Measurements from ENCODE around the gene PRKAB1. TPM values are rescaled to one million over a fixed set of nuclear protein-coding genes. Genes with fewer than 3 reads are reported as not detected.

PRKAB1 gene
- total RNA-seq, 1 experiment from 2014 or later = 42.2 TPM

DNA sequence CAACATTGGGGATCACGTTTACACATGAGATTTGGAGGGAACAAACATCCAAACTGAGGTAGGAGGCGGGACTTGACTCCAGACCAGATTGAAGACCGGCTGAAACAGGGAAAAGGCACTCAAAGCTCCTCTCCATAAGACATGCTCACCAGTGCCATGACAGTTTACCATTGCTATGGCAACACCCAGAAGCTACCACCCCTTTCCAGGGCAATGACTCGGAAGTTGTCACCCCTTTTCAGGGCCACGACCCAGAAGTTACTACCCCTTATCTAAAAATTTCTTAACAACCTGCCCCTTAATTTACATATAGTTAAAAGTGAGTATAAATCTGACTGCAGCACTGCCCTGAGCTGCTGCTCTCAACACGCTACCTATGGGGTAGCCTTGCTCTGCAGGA lies 40.2 kb upstream of the PRKAB1 start:
- Mint-ChIP-seq H3K4me1 (no peaks in the 10 kb centered on the region), H3K36me3 (ENCODE audit: insufficient read depth in 1 of 3, low read depth in 3 of 3) (no peaks in the 10 kb centered on the region), H3K27me3 (ENCODE audit: low read depth) (peaks cover 14% of the 10 kb centered on the region), H3K4me3 (no peak overlapping the region), H3K9me3 (no peaks in the 10 kb centered on the region), H3K27ac (no peak overlapping the region)
- H2BK15ac ChIP-seq (ENCODE audit: low read depth, low read length) = no peak overlapping the region
- no peak overlapping the region for H3K9ac ChIP-seq (ENCODE audit: extremely low read depth, insufficient read length, low read length)
- no peak overlapping the region for H2AFZ ChIP-seq (ENCODE audit: low read length)
- H3K27ac ChIP-seq (ENCODE audit: insufficient read length, low read depth, low read length) = no peak overlapping the region
- DNase-seq = no peak
- H3K4ac ChIP-seq (ENCODE audit: low read depth, low read length) = no peak overlapping the region
- no peak overlapping the region for H3K14ac ChIP-seq (ENCODE audit: insufficient read depth, low read length)
- TF ChIP-seq, protein P1, sequence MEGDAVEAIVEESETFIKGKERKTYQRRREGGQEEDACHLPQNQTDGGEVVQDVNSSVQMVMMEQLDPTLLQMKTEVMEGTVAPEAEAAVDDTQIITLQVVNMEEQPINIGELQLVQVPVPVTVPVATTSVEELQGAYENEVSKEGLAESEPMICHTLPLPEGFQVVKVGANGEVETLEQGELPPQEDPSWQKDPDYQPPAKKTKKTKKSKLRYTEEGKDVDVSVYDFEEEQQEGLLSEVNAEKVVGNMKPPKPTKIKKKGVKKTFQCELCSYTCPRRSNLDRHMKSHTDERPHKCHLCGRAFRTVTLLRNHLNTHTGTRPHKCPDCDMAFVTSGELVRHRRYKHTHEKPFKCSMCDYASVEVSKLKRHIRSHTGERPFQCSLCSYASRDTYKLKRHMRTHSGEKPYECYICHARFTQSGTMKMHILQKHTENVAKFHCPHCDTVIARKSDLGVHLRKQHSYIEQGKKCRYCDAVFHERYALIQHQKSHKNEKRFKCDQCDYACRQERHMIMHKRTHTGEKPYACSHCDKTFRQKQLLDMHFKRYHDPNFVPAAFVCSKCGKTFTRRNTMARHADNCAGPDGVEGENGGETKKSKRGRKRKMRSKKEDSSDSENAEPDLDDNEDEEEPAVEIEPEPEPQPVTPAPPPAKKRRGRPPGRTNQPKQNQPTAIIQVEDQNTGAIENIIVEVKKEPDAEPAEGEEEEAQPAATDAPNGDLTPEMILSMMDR (conservative IDR thresholded peaks at IDR 0.05) = no peak
- no peak overlapping the region for H4K91ac ChIP-seq (ENCODE audit: insufficient read length, low read depth, low read length)
- H3K27me3 ChIP-seq (ENCODE audit: insufficient read depth, low read length) = no peaks in the 10 kb centered on the region
- no peaks in the 10 kb centered on the region for H3K4me1 ChIP-seq (ENCODE audit: insufficient read depth, low read length)
- no peak overlapping the region for H2BK120ac ChIP-seq (ENCODE audit: low read depth, low read length, poor library complexity, severe bottlenecking)
- H3K79me2 ChIP-seq (ENCODE audit: insufficient read depth, low read length) = no peaks in the 10 kb centered on the region
- no peak overlapping the region for H4K8ac ChIP-seq (replicated peaks; ENCODE audit: insufficient read length, low read depth, low read length)
- H3K18ac ChIP-seq (ENCODE audit: insufficient read length, low read depth, low read length) = no peak overlapping the region
- no peak overlapping the region for H2BK20ac ChIP-seq (ENCODE audit: low read depth, low read length, poor library complexity, severe bottlenecking)
- H2BK12ac ChIP-seq (ENCODE audit: insufficient read length, low read depth, low read length) = no peak overlapping the region
- no peak overlapping the region for H3K4me2 ChIP-seq (ENCODE audit: insufficient read depth, insufficient read length, low read length)
- no peaks in the 10 kb centered on the region for H4K20me1 ChIP-seq (ENCODE audit: control insufficient read depth, insufficient read depth, insufficient read length)
- no peak overlapping the region for H3T11ph ChIP-seq (ENCODE audit: low read length)
- no peak overlapping the region for H2AK5ac ChIP-seq (ENCODE audit: insufficient read length, low read length)
- no peak overlapping the region for H2BK5ac ChIP-seq (ENCODE audit: insufficient read length, low read length)
- no peak overlapping the region for H3K23ac ChIP-seq (ENCODE audit: insufficient read length, low read depth, low read length)
- H3K9me3 ChIP-seq (ENCODE audit: control insufficient read depth, low read depth, low read length) = no peaks in the 10 kb centered on the region
- H4K5ac ChIP-seq (ENCODE audit: insufficient read length, low read depth, low read length) = no peak overlapping the region
- no peaks in the 10 kb centered on the region for H3K23me2 ChIP-seq (ENCODE audit: insufficient read length, low read depth, low read length, poor library complexity, severe bottlenecking)
- H3K79me1 ChIP-seq (ENCODE audit: insufficient read depth, low read depth, low read length, poor library complexity, severe bottlenecking) = no peaks in the 10 kb centered on the region
- WGBS (ENCODE audit: extremely low coverage, insufficient read length, low lambda C conversion rate) = no CpG with 5 or more reads among the region's 6 CpGs
- H3K56ac ChIP-seq (ENCODE audit: insufficient read length, low read depth, low read length) = no peak overlapping the region

All from H9 (cell line).